Body of pancreas (tissue), 4 donors: Measurements from ENCODE around the gene KCNQ5.

Experiments used
- CTCF ChIP-seq, 7 experiments: fragments of 450-650 bp in 4 of 7; fragments of 200-600 bp in 3 of 7; sonication (generic) in 3 of 7; IDR thresholded peaks; one replicate each; pipeline ENCODE4 v1.5.1; 2016 to 2019; ENCODE audit warnings: antibody characterized with exemption in 7 of 7
- POLR2A ChIP-seq, 3 donors: fragments of 450-650 bp; IDR thresholded peaks; one replicate each; pipeline ENCODE4 v1.6.1; 2016; ENCODE audit warnings: antibody characterized with exemption in 3 of 3, mild to moderate bottlenecking in 2 of 3

- TF ChIP-seq CTCF (IDR thresholded peaks at IDR 0.05) = no peak
- no peak for TF ChIP-seq POLR2A (IDR thresholded peaks at IDR 0.05)
Measured at GRCh38 chr6:72822023-72822422, 200.2 kb downstream of the KCNQ5 start.
